Neural cell (in vitro differentiated cells): ENCODE results near the gene HSDL2. TPM values are rescaled to one million over a fixed set of nuclear protein-coding genes. Genes with fewer than 3 reads are reported as not detected.

Experiments used
- H2AFZ ChIP-seq: fragments of 200-600, 300-800 bp; sonication (generic), shearing (Covaris generic); 2 replicates; pipeline ENCODE4 v1.6.0; 2014; ENCODE audit warnings: low read depth, mild to moderate bottlenecking, antibody characterized with exemption, low read length, moderate library complexity
- H3F3A ChIP-seq: fragments of 200-600 bp; shearing (Covaris generic); 2 replicates; pipeline ENCODE4 v1.6.1; 2016; ENCODE audit warnings: mild to moderate bottlenecking, moderate library complexity, mixed read lengths, antibody characterized with exemption, low read length; ENCODE audit not compliant: insufficient read depth, poor library complexity, severe bottlenecking
- H3K27ac ChIP-seq: fragments of 200-600, 300-800 bp; sonication (generic), shearing (Covaris generic); 2 replicates; pipeline ENCODE4 v1.5.1; 2014; ENCODE audit warnings: mild to moderate bottlenecking, low read length, moderate library complexity
- H3K27me3 ChIP-seq: fragments of 300-800, 200-600 bp; sonication (generic), shearing (Covaris generic); 2 replicates; pipeline ENCODE4 v1.6.0; 2014; ENCODE audit warnings: mild to moderate bottlenecking, low read depth, low read length, moderate library complexity; ENCODE audit not compliant: insufficient read depth
- H3K36me3 ChIP-seq: fragments of 300-800, 200-600 bp; sonication (generic), shearing (Covaris generic); 2 replicates; pipeline ENCODE4 v1.5.1; 2014; ENCODE audit warnings: mild to moderate bottlenecking, antibody characterized with exemption, low read length, moderate library complexity; ENCODE audit not compliant: insufficient read depth
- H3K4me2 ChIP-seq: fragments of 300-800, 200-600 bp; sonication (generic), shearing (Covaris generic); 2 replicates; pipeline ENCODE4 v1.6.0; 2014; ENCODE audit warnings: mild to moderate bottlenecking, low read length
- H3K4me3 ChIP-seq: fragments of 300-800, 200-600 bp; sonication (generic), shearing (Covaris generic); 2 replicates; pipeline ENCODE4 v1.5.1; 2014; ENCODE audit warnings: mild to moderate bottlenecking, low read length, moderate library complexity
- H3K79me2 ChIP-seq: fragments of 200-600 bp; shearing (Covaris generic); replicated peaks from 2 replicates; pipeline ENCODE4 v1.6.0; 2014; ENCODE audit warnings: mild to moderate bottlenecking, low read length, moderate library complexity; ENCODE audit not compliant: insufficient read depth
- H3K9ac ChIP-seq: fragments of 300-800, 200-600 bp; sonication (generic), shearing (Covaris generic); 2 replicates; pipeline ENCODE4 v1.6.1; 2016; ENCODE audit warnings: mild to moderate bottlenecking, low read length, mixed read lengths
- H3K9me2 ChIP-seq: fragments of 200-600 bp; shearing (Covaris generic); 2 replicates; pipeline ENCODE4 v1.6.1; 2016; ENCODE audit warnings: mild to moderate bottlenecking, low read length, mixed read lengths; ENCODE audit not compliant: insufficient read depth
- H3K9me3 ChIP-seq: fragments of 200-600, 300-800 bp; sonication (generic), shearing (Covaris generic); 2 replicates; pipeline ENCODE4 v1.6.1; 2016; ENCODE audit warnings: mild to moderate bottlenecking, mixed run types, low read length, moderate library complexity, mixed read lengths
- H4K20me1 ChIP-seq: fragments of 200-600 bp; shearing (Covaris generic); 2 replicates; pipeline ENCODE4 v1.6.1; 2016; ENCODE audit warnings: mild to moderate bottlenecking, mixed run types; ENCODE audit not compliant: insufficient read depth
- CTCF ChIP-seq: fragments of 450-650 bp; IDR thresholded peaks from 2 replicates; pipeline ENCODE4 v1.5.1; 2014; ENCODE audit warnings: antibody characterized with exemption, mild to moderate bottlenecking, moderate library complexity; ENCODE audit not compliant: poor library complexity, severe bottlenecking
- EP300 ChIP-seq: fragments of 450-650 bp; conservative IDR thresholded peaks from 2 replicates; pipeline ENCODE4 v1.6.1; 2014; ENCODE audit warnings: antibody characterized with exemption, mild to moderate bottlenecking, moderate library complexity; ENCODE audit not compliant: poor library complexity, severe bottlenecking
- EZH2 ChIP-seq: fragments of 200-600, 300-800 bp; shearing (Covaris generic), sonication (generic); IDR thresholded peaks from 2 replicates; pipeline ENCODE4 v1.6.1; 2014; ENCODE audit warnings: antibody characterized with exemption, low read length, borderline replicate concordance, mild to moderate bottlenecking; ENCODE audit not compliant: insufficient read depth, poor library complexity, severe bottlenecking
- MXI1 ChIP-seq: fragments of 450-650 bp; conservative IDR thresholded peaks from 2 replicates; pipeline ENCODE4 v1.6.1; 2014; ENCODE audit warnings: antibody characterized with exemption, mild to moderate bottlenecking; ENCODE audit not compliant: poor library complexity, severe bottlenecking
- POLR2AphosphoS5 ChIP-seq: IDR thresholded peaks from 2 replicates; pipeline ENCODE4 v1.6.1; 2012
- RAD21 ChIP-seq: fragments of 450-650 bp; conservative IDR thresholded peaks from 2 replicates; pipeline ENCODE4 v1.6.1; 2014; ENCODE audit warnings: antibody characterized with exemption, mild to moderate bottlenecking, moderate library complexity
- SMC3 ChIP-seq: fragments of 450-650 bp; conservative IDR thresholded peaks from 2 replicates; pipeline ENCODE4 v1.6.1; 2014; ENCODE audit warnings: antibody characterized with exemption, mild to moderate bottlenecking, moderate library complexity; ENCODE audit not compliant: poor library complexity
- TAF1 ChIP-seq: IDR thresholded peaks from 2 replicates; pipeline ENCODE4 v1.6.1; 2012; ENCODE audit warnings: low read depth
- polyA plus RNA-seq: library from polyadenylated mRNA; depleted of rRNA; stranded (reverse); fragments of >200 nt; gene quantifications from 2 replicates; pipeline ENCODE4 v1.2.3, GENCODE V29; 2014
- TF ChIP-seq, protein P1 (sequence below): IDR thresholded peaks from 2 replicates; pipeline ENCODE4 v1.6.1; 2012; ENCODE audit warnings: borderline replicate concordance

HSDL2 gene
- polyA plus RNA-seq, 1 donor from 2014 or later = 9.0 TPM

DNA sequence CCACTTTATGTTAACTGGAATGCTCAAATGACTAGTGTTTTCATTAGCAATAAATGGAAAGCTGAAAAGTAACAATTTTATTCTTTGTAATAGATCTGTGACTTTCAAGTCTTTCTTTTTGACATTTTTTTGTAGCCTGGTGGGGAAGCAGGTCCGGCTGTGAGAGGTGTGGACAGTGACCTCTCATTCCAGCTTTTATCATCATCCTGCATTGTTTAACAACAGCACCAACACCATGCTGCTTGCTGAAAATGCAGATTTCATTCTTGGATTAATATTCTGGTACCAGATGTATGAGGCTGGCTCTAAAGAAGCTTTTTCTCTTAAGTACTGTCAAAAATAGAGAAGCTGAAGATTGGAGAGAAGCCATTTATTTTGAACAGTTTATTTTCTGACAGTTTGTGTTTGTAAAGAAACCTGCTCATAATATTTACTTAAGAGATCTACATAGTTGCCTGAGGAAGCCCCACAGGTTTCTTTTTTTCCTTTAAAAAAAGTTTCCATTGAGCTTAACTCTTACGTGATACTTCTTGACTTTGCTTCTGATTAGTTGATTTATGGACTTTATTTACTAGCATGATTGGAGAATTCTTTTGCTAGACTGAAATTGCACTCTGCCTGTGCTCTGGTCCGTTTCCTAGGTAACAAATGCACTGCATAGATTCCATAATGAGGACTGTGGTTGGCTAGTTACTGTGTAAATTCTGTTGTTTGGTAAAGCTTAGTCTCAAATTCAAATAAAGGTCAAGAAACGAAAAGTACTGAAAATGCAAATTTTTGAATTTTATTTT lies 110.2 kb downstream of the HSDL2 start:
- Histone ChIP-seq H3K27ac (peak overlapping the region; percentile 43), H3K4me3 (peak overlapping the region; percentile 80), H3K4me2 (peak overlapping the region; percentile 94), H3K79me2 (peaks cover 87% of the 10 kb centered on the region), H3K36me3 (no peaks in the 10 kb centered on the region), H4K20me1 (no peaks in the 10 kb centered on the region), H3K9me3 (no peaks in the 10 kb centered on the region), H3K27me3 (no peaks in the 10 kb centered on the region), H2AFZ (no peak overlapping the region), H3F3A (no peaks in the 10 kb centered on the region), H3K9ac (peak overlapping the region; percentile 83), H3K9me2 (no peaks in the 10 kb centered on the region)
- TF ChIP-seq SMC3 = no peak
- no peak for TF ChIP-seq POLR2AphosphoS5
- no peak for TF ChIP-seq RAD21
- peak; percentile 13 for TF ChIP-seq MXI1
- no peak for TF ChIP-seq EP300
- no peak for TF ChIP-seq TAF1

DNA sequence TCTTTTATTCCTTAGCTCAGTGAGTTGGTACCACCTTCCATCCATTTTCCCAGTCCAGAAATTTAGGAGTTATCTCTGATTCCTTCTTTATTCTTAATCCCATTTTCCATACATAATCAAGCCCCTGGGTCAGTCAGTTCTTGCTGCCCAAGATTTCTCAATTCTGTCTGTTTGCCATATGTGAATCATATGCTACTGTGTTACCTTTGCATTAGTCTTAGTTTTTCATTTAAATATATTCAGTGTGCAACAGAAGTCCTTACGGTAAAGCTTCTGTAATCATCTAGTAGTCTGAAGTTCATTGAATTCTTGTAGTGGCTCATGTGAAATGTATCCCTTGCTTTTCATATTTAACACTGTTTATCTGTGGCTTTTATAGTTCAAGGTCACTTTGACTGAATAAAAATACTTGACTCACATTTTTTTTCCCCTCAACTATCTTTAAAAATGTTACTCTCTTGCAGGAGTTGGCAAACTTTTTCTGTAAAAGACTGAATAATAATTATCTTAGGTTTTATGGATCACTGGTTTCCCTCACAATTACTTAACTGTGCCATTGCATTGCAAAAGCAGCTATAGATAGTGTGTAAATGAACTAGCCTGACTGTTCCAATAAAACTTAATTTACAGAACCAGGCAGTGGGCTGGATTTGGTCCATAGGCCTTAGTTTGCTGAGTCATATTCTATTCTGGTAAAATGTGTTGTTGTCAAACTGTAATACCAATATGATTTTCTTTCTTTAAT lies 113.7 kb downstream of the HSDL2 start:
- Histone ChIP-seq H3K9ac (no peak overlapping the region), H3K27me3 (no peaks in the 10 kb centered on the region), H3K9me2 (no peaks in the 10 kb centered on the region), H3K4me2 (no peak overlapping the region), H3K4me3 (no peak overlapping the region), H3K79me2 (peaks cover 100% of the 10 kb centered on the region), H2AFZ (no peak overlapping the region), H4K20me1 (no peaks in the 10 kb centered on the region), H3K9me3 (no peaks in the 10 kb centered on the region), H3K27ac (no peak overlapping the region), H3K36me3 (no peaks in the 10 kb centered on the region), H3F3A (no peaks in the 10 kb centered on the region)
- TF ChIP-seq TAF1 = no peak
- TF ChIP-seq SMC3 = no peak
- no peak for TF ChIP-seq EP300
- TF ChIP-seq MXI1 = no peak
- TF ChIP-seq, protein P1, sequence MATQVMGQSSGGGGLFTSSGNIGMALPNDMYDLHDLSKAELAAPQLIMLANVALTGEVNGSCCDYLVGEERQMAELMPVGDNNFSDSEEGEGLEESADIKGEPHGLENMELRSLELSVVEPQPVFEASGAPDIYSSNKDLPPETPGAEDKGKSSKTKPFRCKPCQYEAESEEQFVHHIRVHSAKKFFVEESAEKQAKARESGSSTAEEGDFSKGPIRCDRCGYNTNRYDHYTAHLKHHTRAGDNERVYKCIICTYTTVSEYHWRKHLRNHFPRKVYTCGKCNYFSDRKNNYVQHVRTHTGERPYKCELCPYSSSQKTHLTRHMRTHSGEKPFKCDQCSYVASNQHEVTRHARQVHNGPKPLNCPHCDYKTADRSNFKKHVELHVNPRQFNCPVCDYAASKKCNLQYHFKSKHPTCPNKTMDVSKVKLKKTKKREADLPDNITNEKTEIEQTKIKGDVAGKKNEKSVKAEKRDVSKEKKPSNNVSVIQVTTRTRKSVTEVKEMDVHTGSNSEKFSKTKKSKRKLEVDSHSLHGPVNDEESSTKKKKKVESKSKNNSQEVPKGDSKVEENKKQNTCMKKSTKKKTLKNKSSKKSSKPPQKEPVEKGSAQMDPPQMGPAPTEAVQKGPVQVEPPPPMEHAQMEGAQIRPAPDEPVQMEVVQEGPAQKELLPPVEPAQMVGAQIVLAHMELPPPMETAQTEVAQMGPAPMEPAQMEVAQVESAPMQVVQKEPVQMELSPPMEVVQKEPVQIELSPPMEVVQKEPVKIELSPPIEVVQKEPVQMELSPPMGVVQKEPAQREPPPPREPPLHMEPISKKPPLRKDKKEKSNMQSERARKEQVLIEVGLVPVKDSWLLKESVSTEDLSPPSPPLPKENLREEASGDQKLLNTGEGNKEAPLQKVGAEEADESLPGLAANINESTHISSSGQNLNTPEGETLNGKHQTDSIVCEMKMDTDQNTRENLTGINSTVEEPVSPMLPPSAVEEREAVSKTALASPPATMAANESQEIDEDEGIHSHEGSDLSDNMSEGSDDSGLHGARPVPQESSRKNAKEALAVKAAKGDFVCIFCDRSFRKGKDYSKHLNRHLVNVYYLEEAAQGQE = no peak
- no peak for TF ChIP-seq POLR2AphosphoS5
- no peak for TF ChIP-seq CTCF
- TF ChIP-seq EZH2 = no peak
